Fibroblast of lung (primary cell): ENCODE results near the gene MPP3. TPM values are rescaled to one million over a fixed set of nuclear protein-coding genes. Genes with fewer than 3 reads are reported as not detected.

ENCODE experiments used
- DNase-seq, 2 donors: peaks; one replicate each; pipeline versions ENCODE4 v3.0.0 to v3.0.0-alpha.2; 2010; ENCODE audit warnings: low read depth in 2 of 2
- H2AFZ ChIP-seq: 2 replicates; pipeline ENCODE4 v1.5.1; 2012; ENCODE audit warnings: low read length, control low read depth, inconsistent platforms
- H3K27ac ChIP-seq: 2 replicates; pipeline ENCODE4 v1.5.1; 2011; ENCODE audit warnings: low read length, control low read depth; ENCODE audit not compliant: insufficient read depth
- H3K27me3 ChIP-seq: 2 replicates; pipeline ENCODE4 v1.5.1; 2011; ENCODE audit warnings: mild to moderate bottlenecking, low read length; ENCODE audit not compliant: control insufficient read depth, insufficient read depth
- H3K36me3 ChIP-seq: 2 replicates; pipeline ENCODE4 v1.5.1; 2011; ENCODE audit warnings: low read length; ENCODE audit not compliant: control insufficient read depth, insufficient read depth
- H3K4me1 ChIP-seq: 2 replicates; pipeline ENCODE4 v1.5.1; 2011; ENCODE audit warnings: low read length; ENCODE audit not compliant: control insufficient read depth, insufficient read depth; ENCODE audit errors: extremely low read depth
- H3K4me2 ChIP-seq: 2 replicates; pipeline ENCODE4 v1.5.1; 2011; ENCODE audit warnings: low read length, control low read depth; ENCODE audit not compliant: insufficient read depth; ENCODE audit errors: extremely low read depth
- H3K4me3 ChIP-seq, 4 experiments: fragments of 200-600 bp in 1 of 4; sonication (generic) in 1 of 4; replicated peaks in 1 of 4; 2 replicates each; pipeline ENCODE4 v1.5.1; 2011 to 2016; ENCODE audit warnings: low read length in 4 of 4, low read depth in 3 of 4, mild to moderate bottlenecking in 3 of 4, control low read depth in 2 of 4, inconsistent platforms in 1 of 4, mixed read lengths in 1 of 4; ENCODE audit not compliant: insufficient read depth in 1 of 4; ENCODE audit errors: control extremely low read depth in 1 of 4
- H3K79me2 ChIP-seq: 2 replicates; pipeline ENCODE4 v1.5.1; 2012; ENCODE audit warnings: mild to moderate bottlenecking, low read length, inconsistent platforms; ENCODE audit not compliant: control insufficient read depth, insufficient read depth
- H3K9ac ChIP-seq: 2 replicates; pipeline ENCODE4 v1.5.1; 2011; ENCODE audit warnings: mild to moderate bottlenecking, low read length, control low read depth; ENCODE audit not compliant: insufficient read depth
- H3K9me3 ChIP-seq: 2 replicates; pipeline ENCODE4 v1.5.1; 2012; ENCODE audit warnings: low read depth, low read length; ENCODE audit not compliant: control insufficient read depth, insufficient read depth
- H4K20me1 ChIP-seq: 2 replicates; pipeline ENCODE4 v1.5.1; 2011; ENCODE audit warnings: low read length; ENCODE audit not compliant: control insufficient read depth, insufficient read depth; ENCODE audit errors: extremely low read depth
- CTCF ChIP-seq, 2 donors: IDR thresholded peaks in 1 of 2; conservative IDR thresholded peaks in 1 of 2; 1 replicate in 1 of 2; 2 replicates in 1 of 2; pipeline ENCODE4 v1.5.1; 2011 to 2012; ENCODE audit warnings: low read length in 2 of 2, control low read depth in 1 of 2, inconsistent platforms in 1 of 2, low read depth in 1 of 2, mild to moderate bottlenecking in 1 of 2
- EZH2 ChIP-seq: IDR thresholded peaks from 2 replicates; pipeline ENCODE4 v1.5.1; 2012; ENCODE audit warnings: low read length, control low read depth, mild to moderate bottlenecking; ENCODE audit errors: missing control alignments
- polyA plus RNA-seq, 2 donors: library from polyadenylated mRNA; depleted of rRNA in 1 of 2; stranded (reverse) in 1 of 2; unstranded in 1 of 2; fragments of >200 nt; gene quantifications; 2 replicates each; pipeline ENCODE4 v1.2.1, GENCODE V29; 2011 to 2012; ENCODE audit warnings: missing spikeins in 1 of 2
- total RNA-seq: library from RNA; depleted of rRNA; stranded (reverse); fragments of >200 nt; gene quantifications from 2 replicates; pipeline ENCODE4 v1.2.1, GENCODE V29; 2014

MPP3 gene
- total and polyA plus RNA-seq, 2 donors (not counting 1 experiment from before 2014, with no cell fraction given) = 4.6 to 6.9 TPM

- Histone ChIP-seq H3K36me3 (no peaks in the 10 kb centered on the region), H3K9ac (no peak overlapping the region), H3K4me1 (no peaks in the 10 kb centered on the region), H2AFZ (no peak overlapping the region), H3K9me3 (no peaks in the 10 kb centered on the region), H4K20me1 (no peaks in the 10 kb centered on the region), H3K4me2 (no peak overlapping the region), H3K79me2 (no peaks in the 10 kb centered on the region), H3K4me3 (no peak overlapping the region), H3K27ac (no peak overlapping the region), H3K27me3 (peaks cover 25% of the 10 kb centered on the region)
- DNase-seq = no peak
- no peak for TF ChIP-seq CTCF (conservative IDR thresholded peaks at IDR 0.05 in 1 of 2, IDR thresholded peaks at IDR 0.05 in 1 of 2; ENCODE audit: low read depth in 1 of 2, low read length in 2 of 2)
- no peak for TF ChIP-seq EZH2
Measured at GRCh38 chr17:43856141-43856540, 23.2 kb upstream of the MPP3 start.

GRCh38 chr17:43855061-43855460, 22.1 kb upstream of the MPP3 start:
- Histone ChIP-seq H3K9ac (no peak overlapping the region), H3K79me2 (no peaks in the 10 kb centered on the region), H2AFZ (no peak overlapping the region), H3K4me1 (no peaks in the 10 kb centered on the region), H3K9me3 (no peaks in the 10 kb centered on the region), H4K20me1 (no peaks in the 10 kb centered on the region), H3K4me3 (no peak overlapping the region), H3K36me3 (no peaks in the 10 kb centered on the region), H3K27ac (no peak overlapping the region), H3K27me3 (peaks cover 25% of the 10 kb centered on the region), H3K4me2 (no peak overlapping the region)
- no peak for TF ChIP-seq EZH2
- no peak for TF ChIP-seq CTCF (conservative IDR thresholded peaks at IDR 0.05 in 1 of 2, IDR thresholded peaks at IDR 0.05 in 1 of 2; ENCODE audit: low read depth in 1 of 2, low read length in 2 of 2)
- no peak for DNase-seq

- H3K4me2 ChIP-seq = no peak overlapping the region
Measured at GRCh38 chr17:43854498-43854897, 21.6 kb upstream of the MPP3 start.

More at GRCh38 chr17:43854498-43854897, 21.6 kb upstream of the MPP3 start:
- Histone ChIP-seq H3K27ac (no peak overlapping the region), H3K79me2 (no peaks in the 10 kb centered on the region), H3K4me3 (no peak overlapping the region), H3K9me3 (no peaks in the 10 kb centered on the region), H4K20me1 (no peaks in the 10 kb centered on the region), H3K9ac (no peak overlapping the region), H3K36me3 (no peaks in the 10 kb centered on the region), H2AFZ (no peak overlapping the region), H3K4me1 (no peaks in the 10 kb centered on the region), H3K27me3 (peaks cover 23% of the 10 kb centered on the region)
- DNase-seq = no peak
- TF ChIP-seq EZH2 = no peak
- no peak for TF ChIP-seq CTCF (conservative IDR thresholded peaks at IDR 0.05 in 1 of 2, IDR thresholded peaks at IDR 0.05 in 1 of 2; ENCODE audit: low read depth in 1 of 2, low read length in 2 of 2)
